ENCODE results near the gene MAST1. TPM values are rescaled to one million over a fixed set of nuclear protein-coding genes. Genes with fewer than 3 reads are reported as not detected.

The MAST1 gene
- total RNA-seq, 1 donor from 2014 or later: 0.64 TPM

DNA sequence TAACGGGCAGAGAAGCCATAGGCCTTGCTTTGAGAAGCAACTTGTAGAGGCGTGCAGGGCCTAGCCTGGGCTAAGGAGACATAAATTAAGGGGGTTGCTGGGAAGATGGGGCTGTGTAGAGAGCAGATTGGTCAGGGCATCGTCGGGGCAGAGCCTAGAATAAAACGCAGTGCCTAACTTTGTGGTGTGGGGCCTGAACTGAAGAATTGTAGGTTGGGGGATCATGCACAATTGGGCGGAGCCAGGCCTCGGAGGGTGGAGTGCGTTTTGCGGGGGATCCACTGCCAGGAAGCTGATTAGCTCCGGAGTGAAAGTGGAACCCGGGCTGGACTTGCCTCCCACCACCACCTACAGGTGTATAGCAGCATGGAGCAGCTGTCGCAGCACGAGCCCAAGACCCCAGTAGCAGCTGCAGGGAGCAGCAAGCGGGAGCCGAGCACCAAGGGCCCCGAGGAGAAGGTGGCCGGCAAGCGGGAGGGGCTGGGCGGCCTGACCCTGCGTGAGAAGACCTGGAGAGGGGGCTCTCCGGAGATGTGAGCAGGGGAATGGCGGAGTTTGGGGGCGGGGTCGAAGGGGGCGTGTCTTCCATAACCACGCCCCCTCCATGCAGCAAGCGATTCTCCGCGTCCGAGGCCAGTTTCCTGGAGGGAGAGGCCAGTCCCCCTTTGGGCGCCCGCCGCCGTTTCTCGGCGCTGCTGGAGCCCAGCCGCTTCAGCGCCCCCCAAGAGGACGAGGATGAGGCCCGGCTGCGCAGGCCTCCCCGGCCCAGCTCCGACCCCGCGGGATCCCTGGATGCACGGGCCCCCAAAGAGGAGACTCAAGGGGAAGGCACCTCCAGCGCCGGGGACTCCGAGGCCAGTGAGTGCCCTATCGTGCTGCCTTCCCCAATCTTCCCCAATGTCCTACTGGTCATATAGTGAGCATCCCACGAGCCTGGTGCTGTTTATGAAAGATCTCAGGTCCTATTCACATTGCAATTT is 29.1 kb downstream of the MAST1 start:
- no peak for DNase-seq (ENCODE audit: extremely low read depth, low read depth, low spot score)

DNA sequence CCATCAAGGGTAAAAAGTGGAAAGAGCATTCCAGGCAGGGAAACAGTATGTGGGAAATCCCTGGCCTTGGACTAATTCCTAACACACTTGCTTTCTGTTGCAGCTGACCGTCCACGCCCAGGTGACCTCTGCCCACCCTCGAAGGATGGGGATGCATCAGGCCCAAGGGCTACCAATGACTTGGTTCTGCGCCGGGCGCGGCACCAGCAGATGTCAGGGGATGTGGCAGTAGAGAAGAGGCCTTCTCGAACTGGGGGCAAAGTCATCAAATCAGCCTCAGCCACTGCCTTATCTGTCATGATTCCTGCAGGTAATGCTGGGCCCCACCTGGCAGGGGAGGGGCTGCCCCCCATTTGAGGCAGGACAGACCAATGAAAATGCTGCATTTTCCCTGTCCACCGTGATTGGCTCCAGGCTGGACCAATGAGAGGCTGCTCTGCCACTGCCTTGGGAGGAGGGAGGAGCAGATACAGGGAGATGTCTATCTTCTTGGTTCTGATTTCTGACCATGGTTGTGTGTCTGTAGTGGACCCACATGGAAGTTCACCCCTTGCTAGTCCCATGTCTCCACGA is 30.3 kb downstream of the MAST1 start:
- DNase-seq (ENCODE audit: extremely low read depth, low read depth, low spot score): no peak

DNA sequence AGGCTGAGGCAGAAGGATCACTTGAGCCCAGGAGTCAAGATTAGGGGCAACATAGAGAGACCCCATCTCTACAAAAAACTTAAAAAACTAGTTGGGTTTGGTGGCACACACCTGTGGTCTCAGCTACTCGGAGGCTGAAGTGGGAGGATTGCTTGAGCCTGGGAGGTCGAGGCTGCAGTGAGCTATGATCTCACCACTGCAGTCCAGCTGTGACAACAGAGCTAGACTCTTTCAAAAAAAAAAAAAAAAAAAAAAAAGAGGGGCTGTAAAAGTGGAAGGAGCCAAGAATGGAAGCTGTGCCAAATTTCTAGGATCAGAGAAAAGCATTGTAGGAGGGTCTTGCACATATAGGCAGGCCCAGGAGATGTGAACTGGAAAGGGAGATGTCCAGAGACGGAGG is 33.4 kb downstream of the MAST1 start:
- DNase-seq (ENCODE audit: extremely low read depth, low read depth, low spot score): no peak

DNA sequence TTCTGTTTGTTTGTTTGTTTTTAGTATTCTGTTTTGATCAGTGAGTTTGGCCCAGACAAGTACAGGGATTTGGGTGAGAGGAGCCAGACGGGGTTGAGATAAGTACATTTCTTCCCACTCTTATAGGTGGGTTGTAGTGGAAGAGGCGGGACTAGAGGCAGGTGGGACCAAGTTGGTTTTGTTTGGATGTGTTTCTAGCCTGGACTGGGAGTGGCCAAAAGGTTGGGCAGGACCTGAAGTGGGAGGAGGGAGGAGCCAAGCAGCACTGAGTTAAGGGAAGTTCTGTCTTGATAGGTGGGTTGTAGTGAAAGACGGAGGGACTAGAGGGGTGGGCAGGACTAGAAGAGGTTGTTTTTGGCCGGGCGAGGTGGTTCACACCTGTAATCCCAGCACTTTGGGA is 33.9 kb downstream of the MAST1 start:
- DNase-seq (ENCODE audit: extremely low read depth, low read depth, low spot score): no peak

DNA sequence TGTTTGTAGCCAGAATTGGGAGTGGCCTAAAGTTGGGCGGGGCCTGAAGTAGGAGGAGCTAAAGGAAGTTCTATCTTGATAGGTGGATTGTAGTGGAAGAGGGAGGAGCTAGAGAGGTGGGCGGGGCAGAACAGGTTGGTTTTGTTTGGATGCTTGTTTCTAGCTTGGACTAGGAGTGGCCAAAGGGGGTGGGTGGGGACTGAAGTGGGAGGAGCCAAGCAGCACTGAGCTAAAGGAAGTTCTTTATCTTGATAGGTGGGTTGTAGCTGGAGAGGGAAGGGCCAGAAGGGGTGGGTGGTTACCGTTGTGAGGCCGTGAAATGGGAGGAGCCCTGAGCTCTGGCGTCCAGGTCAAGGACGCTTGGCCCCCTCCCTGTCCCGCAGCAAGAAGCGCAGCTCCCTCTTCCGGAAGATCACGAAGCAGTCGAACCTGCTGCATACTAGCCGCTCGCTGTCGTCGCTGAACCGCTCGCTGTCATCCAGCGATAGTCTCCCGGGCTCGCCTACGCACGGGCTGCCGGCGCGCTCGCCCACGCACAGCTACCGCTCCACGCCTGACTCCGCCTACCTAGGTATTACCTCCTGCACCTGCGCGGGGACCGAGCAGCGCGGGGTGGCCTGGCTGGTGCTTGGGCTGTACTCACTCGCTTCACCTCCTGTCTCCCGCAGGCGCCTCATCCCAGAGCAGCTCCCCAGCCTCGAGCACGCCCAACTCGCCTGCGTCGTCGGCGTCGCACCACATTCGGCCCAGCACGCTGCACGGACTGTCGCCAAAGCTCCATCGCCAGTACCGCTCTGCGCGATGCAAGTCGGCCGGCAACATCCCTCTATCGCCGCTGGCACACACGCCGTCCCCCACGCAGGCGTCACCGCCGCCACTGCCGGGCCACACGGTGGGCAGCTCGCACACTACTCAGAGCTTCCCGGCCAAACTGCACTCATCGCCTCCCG is 34.9 kb downstream of the MAST1 start:
- DNase-seq (ENCODE audit: extremely low read depth, low read depth, low spot score): peak; percentile 25

DNA sequence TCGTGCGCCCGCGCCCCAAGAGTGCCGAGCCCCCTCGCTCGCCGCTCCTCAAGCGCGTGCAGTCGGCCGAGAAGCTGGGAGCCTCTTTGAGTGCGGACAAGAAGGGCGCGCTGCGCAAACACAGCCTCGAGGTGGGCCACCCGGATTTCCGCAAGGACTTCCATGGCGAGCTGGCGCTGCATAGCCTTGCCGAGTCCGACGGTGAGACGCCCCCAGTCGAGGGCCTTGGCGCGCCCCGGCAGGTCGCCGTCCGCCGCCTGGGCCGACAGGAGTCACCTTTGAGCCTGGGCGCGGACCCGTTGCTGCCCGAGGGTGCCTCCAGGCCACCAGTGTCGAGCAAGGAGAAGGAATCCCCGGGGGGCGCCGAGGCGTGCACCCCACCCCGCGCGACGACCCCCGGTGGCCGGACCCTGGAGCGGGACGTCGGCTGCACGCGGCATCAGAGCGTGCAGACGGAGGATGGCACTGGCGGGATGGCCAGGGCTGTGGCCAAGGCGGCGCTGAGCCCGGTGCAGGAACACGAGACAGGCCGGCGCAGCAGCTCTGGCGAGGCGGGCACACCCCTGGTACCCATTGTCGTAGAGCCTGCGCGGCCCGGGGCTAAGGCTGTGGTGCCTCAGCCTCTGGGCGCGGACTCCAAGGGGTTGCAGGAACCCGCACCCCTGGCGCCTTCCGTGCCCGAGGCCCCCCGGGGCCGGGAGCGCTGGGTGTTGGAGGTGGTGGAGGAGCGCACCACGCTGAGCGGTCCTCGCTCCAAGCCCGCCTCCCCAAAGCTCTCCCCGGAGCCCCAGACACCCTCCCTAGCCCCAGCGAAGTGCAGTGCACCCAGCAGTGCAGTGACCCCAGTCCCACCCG is 35.8 kb downstream of the MAST1 start:
- no peak for DNase-seq (ENCODE audit: extremely low read depth, low read depth, low spot score)

DNA sequence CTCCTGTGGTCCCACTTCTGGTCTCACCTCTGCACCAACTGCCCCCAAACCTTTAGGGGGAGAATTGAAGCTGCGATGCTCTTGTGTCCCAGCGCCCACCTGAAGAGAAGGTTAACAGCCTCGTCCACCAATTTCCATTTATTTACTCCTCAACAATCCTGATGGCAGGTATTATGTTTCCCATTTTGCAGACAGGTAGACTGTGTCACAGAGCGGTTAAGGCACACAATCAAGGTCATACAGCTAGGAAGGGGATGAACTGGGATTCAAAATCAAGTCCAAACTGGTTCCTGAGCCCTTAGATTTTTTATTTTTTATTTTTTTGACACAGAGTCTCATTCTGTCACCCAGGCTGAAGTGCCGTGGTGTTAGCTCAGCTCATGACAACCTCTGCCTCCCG is 36.8 kb downstream of the MAST1 start:
- DNase-seq (ENCODE audit: extremely low read depth, low read depth, low spot score): no peak

DNA sequence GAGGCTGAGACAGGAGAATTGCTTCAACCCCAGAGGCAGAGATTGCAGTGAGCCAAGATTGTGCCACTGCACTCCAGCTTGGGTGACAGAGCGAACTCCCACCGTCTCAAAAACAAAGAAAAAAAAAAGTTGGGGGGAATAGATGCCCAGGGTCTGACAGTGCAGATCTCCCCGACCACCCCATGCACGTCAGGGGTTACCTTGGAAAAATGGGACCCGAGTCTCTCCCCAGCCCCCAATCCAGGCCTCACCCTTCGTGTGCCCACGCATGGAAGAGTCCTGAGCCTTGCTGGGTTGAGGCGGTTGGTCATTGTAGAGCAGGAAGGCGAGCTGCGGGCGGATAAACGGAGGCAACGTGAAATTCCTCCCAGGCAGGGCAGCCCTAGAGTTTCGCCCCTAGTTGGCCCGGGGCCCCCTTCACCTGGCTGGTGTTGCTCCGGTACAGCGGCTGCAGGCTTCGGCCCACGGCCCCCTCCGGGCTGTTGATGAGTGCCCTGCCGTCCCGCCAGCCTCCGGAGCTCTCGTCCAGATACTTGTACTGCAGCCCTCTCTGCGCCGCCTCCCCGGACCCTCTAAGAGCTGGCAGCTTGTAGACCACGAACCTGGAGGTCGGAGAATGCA is 42.3 kb downstream of the MAST1 start:
- DNase-seq (ENCODE audit: extremely low read depth, low read depth, low spot score): no peak

DNA sequence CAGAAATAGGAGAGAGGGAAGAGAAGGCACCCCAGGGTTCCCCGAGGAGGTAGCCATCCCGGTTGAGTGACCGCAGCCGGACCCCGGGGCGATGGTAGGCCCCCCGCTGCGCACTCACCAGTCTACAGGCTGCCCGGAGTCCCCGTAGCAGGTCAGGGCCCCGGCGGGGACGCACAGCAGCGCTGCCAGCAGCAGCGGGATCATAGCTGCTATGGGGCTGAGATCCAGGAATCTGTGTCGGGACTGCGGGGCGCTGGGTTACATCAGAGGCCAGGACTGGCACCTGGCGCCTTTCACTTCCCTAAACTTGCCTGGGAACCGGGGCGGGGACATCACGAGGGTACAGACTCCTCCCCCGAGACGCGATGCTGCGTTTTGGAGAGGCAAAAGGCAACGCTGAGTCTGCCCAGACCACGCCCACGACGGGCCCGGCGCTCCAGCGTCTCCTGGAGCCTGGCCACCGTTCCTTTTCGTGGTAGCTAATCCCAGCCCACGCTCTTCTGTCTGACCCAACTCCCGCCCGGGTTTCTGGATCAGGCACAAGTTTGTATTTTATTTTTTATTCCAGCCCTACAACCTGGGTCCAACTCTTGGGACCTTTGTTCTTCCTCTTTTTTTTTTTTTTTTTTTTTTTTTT is 43.0 kb downstream of the MAST1 start, which contains the start of gene DNASE2:
Gene DNASE2, minus strand, starts transcription at position 278 of the 637 bp plus-strand sequence. Its CDS starts 74 bp downstream, at position 204.
- peak; percentile 27 for DNase-seq (ENCODE audit: extremely low read depth, low read depth, low spot score)

DNA sequence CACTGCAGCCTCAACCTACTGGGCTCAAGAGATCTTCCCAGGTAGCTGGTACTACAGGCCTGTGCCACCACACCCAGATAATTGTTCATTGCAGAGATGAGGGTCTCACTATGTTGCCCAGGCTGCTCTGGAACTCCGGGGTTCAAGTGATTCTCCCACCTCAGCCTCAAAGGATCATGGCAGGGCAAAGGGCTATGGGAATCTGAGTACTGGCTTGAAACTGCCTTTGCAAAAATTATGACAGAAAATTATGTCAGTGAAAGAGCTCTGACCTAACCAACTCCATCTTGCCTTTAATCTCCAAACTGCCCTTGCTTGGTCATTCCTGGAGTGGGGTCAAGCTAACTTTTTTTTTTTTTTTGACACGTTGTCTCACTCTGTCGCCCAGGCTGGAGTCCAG is 44.3 kb downstream of the MAST1 start:
- DNase-seq (ENCODE audit: extremely low read depth, low read depth, low spot score): no peak

DNA sequence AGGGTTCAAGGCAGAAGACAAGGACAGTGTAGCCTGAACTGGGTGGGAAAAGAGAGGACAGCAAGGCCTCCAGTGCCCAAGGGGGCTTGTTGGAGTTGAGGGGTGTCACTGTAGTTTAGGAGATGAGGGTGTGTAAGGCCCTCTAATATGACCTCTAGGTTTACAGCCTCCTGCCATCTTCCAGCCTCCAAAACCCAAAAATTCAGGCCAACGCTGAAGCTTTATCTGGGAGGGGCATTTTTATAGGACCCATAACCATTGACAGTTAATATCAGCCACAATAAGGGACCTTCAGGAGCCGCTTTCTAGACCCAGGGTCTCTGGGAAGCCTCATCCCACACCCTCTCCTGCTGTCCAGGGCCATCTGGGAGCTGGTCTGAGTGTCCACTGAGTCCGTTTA is 45.9 kb downstream of the MAST1 start:
- DNase-seq (ENCODE audit: extremely low read depth, low read depth, low spot score): no peak

DNA sequence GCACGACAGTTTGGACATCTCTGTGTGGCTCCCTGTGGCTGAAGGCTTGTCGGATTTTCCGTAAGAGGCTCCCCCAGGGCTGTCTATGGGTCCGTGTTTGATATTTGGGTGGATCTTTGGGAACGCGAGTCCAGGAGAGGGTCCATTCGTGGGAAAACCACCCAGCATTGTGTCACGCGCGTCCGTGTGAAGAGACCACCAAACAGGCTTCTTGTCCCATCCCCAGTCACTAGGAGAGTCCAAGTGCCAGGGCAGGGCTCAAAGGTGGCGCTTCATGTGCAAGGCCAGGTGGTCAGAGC is 46.3 kb downstream of the MAST1 start:
- DNase-seq (ENCODE audit: extremely low read depth, low read depth, low spot score): no peak

DNA sequence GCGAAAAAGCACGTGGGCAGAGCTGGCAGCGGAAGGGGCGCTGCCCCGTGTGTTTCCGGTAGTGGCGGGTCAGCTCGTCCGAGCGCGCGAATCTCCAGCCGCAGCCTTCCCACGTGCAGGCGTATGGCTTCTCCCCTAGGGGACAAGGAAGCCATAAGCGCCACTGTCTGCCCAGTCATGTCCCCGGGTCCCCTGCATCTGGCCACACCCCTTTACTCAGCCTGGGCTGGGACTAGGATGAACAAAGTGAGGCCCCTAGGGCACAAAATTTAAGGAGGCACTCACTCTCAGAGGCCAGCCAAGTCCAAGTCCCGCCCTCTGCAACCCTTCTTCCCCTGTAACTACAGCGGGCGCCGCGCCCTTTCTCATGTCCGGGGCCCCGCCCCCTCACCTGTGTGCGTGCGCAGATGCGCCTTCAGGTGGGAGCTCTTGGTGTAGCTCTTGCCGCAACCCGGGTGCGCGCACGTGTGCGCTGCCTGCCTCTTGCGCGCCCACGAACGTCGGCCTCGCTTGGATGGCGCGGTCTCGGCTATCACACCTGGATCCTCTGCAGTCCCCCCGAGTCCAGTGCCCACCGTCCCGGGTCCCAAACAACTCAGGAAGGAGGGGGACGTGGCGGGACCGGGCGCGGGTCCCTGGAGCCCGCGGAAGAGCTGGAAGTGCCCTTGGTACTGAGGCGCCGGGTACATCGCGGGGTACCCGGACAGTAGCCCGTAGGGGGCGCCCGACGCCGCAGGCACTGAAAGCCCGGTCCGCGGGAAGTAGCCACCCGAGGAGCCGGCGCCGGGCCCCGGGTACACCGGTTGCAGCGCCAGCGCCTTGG is 46.8 kb downstream of the MAST1 start:
- DNase-seq (ENCODE audit: extremely low read depth, low read depth, low spot score): no peak

DNA sequence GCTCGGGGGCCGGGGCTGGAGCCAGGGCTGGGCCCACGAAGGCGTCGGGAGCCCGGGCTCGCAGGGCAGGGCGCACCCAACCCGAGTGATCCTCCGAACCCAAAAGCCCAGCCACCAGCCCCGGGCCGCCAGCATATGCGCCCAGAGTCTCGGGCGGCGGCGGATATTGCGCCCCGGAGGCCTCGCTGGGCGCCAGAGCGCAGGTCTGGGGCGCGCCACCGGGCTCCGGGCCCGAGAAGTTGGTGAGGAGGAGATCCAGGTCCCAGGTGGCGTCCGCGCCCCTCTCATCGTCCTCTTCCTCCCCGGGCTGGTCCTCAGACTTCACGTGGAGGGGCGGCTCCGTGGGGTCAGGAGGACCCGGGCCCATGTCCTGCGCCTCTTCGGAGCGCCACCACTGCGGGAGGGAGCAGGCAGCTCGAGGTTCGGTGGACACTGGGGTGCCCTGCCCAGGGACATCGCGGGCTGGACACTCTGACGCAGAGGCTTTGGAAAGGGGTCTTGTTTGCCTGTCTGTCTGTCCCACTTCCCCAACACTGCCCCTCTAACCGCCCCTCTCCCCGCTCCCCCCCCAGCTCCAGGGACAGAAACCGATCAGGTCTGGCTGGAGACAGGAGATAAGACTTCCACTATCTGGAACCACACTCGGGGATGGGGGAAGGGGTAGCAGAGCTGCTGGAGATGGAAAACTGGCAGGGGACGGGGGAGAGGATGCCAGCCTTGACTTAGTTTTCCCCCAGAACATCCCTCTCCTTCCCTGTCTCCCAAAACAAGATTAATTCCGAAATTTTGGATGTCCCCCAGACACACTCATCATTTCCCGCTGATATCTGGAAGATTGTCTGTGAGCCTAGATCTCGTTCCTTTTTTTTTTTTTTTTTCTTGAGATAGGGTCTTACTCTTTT is 47.7 kb downstream of the MAST1 start:
- no peak for DNase-seq (ENCODE audit: extremely low read depth, low read depth, low spot score)

DNA sequence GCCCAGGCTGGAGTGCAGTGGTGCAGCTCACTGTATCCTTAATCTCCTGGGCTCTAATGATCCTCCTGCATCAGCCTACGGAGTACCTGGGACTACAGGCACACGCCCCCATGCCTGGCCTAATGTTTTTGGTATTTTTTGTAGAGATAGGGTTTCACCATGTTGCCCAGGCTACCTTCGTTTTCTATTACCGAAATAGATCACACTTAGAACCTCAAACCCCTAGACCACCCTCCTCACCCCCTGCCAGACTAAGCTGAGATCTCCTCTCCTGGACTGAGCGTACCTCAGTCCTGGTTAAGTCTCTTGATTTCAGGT is 48.3 kb downstream of the MAST1 start:
- no peak for DNase-seq (ENCODE audit: extremely low read depth, low read depth, low spot score)

DNA sequence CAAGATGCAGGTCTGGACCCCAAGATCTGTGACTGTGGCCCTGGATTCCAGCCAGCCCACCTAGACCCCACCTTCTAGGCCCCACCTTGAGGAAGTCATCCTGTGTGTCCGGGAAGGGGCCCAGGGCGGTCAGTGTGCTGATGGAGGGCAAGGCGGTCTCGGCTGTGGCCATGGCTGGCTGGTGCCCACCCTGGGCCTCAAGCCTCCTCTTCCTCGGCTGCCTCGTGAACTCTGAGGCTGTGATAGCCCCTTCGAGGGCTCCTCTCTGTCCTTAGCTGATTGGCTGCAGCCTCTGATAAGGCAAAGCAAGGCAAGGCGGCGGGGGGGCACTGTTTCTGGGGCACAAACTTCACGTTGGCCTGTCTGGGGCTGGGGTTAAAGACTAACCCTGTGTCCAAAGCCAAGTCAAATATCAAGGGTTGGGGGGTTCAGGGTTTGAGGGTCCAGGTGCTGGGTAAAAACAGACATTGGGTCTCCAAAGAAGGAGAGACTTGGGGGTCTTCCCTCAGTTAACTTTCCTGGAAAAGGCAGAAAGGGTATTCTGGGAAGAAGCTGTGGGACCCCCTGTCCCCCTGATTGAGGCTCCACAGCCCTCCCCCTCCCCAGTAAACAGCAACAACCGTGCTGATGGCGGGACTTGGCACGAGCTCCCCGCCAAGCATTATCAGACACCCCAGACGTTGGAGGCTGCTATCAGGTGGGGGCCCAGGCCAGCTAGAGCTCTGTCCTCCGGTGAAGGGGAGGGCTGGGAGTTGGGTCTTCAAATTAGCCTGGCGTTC is 48.8 kb downstream of the MAST1 start, which contains the start of gene KLF1:
Gene KLF1, minus strand, starts transcription at position 233 of the 779 bp plus-strand sequence. Its CDS starts 61 bp downstream, at position 172.
- DNase-seq (ENCODE audit: extremely low read depth, low read depth, low spot score): no peak
